ENCODE results near the gene CYP3A7. TPM values are rescaled to one million over a fixed set of nuclear protein-coding genes. Genes with fewer than 3 reads are reported as not detected.

The CYP3A7 gene
- total and polyA plus RNA-seq, 2 of the 4 experiments (the other 2 are of a cell fraction), result not detected

GRCh38 chr7:99755085-99755484, 20.1 kb upstream of the CYP3A7 start:
- Histone ChIP-seq H3K9ac (ENCODE audit: low read depth, low read length) (no peak overlapping the region), H3K4me2 (ENCODE audit: low read depth, low read length) (no peak overlapping the region), H4K8ac (ENCODE audit: low read depth in 2 of 2, low read length in 2 of 2) (no peak overlapping the region), H3K56ac (ENCODE audit: extremely low read depth, insufficient read depth, low read length) (no peak overlapping the region), H2AFZ (replicated peaks; ENCODE audit: low read length, poor library complexity) (no peak overlapping the region), H3K14ac (replicated peaks; ENCODE audit: low read depth, low read length) (no peak overlapping the region), H2BK20ac (ENCODE audit: low read depth, low read length) (no peak overlapping the region), H2BK120ac (ENCODE audit: low read depth, low read length) (no peak overlapping the region), H3K9me3 (ENCODE audit: control insufficient read depth, insufficient read depth, low read length) (no peaks in the 10 kb centered on the region), H4K91ac (ENCODE audit: insufficient read depth, low read depth, low read length) (no peak overlapping the region), H3K9me1 (ENCODE audit: insufficient read depth, low read length) (no peaks in the 10 kb centered on the region), H3K36me3 (ENCODE audit: control insufficient read depth, insufficient read depth, low read length) (no peaks in the 10 kb centered on the region), H3K4me3 (ENCODE audit: insufficient read depth, low read depth, low read length) (no peak overlapping the region), H3K4ac (ENCODE audit: low read depth, low read length) (no peak overlapping the region), H4K5ac (ENCODE audit: low read depth, low read length) (no peak overlapping the region), H3K27ac (ENCODE audit: insufficient read depth, low read length) (no peak overlapping the region), H3K79me1 (ENCODE audit: low read depth in 1 of 2, low read length in 2 of 2) (no peaks in the 10 kb centered on the region), H2AK5ac (ENCODE audit: low read depth, low read length) (no peak overlapping the region), H4K20me1 (ENCODE audit: insufficient read depth, low read length) (no peaks in the 10 kb centered on the region), H3K23ac (ENCODE audit: low read depth, low read length) (no peak overlapping the region), H3K4me1 (ENCODE audit: control insufficient read depth, insufficient read depth, low read length) (no peaks in the 10 kb centered on the region), H2BK5ac (ENCODE audit: low read depth, low read length, poor library complexity, severe bottlenecking) (no peak overlapping the region), H2AK9ac (replicated peaks; ENCODE audit: low read depth, low read length, poor library complexity) (no peak overlapping the region), H3K27me3 (ENCODE audit: control insufficient read depth, insufficient read depth, low read length) (no peaks in the 10 kb centered on the region; the same call in 1 of the 2 replicates), H2BK15ac (ENCODE audit: low read depth, low read length) (no peak overlapping the region), H3K18ac (ENCODE audit: low read depth, low read length) (no peak overlapping the region)
- ChIA-PET POLR2A (ENCODE audit: unreplicated experiment) (no interaction called here), CTCF (no interaction called here)
- intact Hi-C loops (cut with micrococcal nuclease), result no loop called here
- WGBS, 2 experiments (ENCODE audit: extremely low coverage in 2 of 2, insufficient read length in 1 of 2), result no CpG with 5 or more reads among the region's 1 CpG
- TF ChIP-seq ELK1 (IDR thresholded peaks at IDR 0.05; ENCODE audit: borderline replicate concordance, low read depth, low read length) (no peak), SMC3 (IDR thresholded peaks at IDR 0.05; ENCODE audit: low read depth, low read length) (no peak), USF2 (IDR thresholded peaks at IDR 0.05; ENCODE audit: low read depth, low read length) (no peak), BHLHE40 (IDR thresholded peaks at IDR 0.05; ENCODE audit: low read depth, low read length) (no peak), CEBPB (IDR thresholded peaks at IDR 0.05; ENCODE audit: low read depth, low read length) (no peak), POLR2A (IDR thresholded peaks at IDR 0.05; ENCODE audit: low read depth, low read length) (no peak), MAFK (IDR thresholded peaks at IDR 0.05; ENCODE audit: low read depth, low read length) (no peak), CHD1 (IDR thresholded peaks at IDR 0.05; ENCODE audit: low read depth, low read length) (no peak), MAZ (IDR thresholded peaks at IDR 0.05; ENCODE audit: borderline replicate concordance, low read depth, low read length) (no peak), RCOR1 (IDR thresholded peaks at IDR 0.05; ENCODE audit: insufficient replicate concordance, low read length) (no peak), RAD21 (IDR thresholded peaks at IDR 0.05; ENCODE audit: low read length) (no peak), FOS (IDR thresholded peaks at IDR 0.05; ENCODE audit: low read depth, low read length) (no peak), NFE2L2 (IDR thresholded peaks at IDR 0.05; ENCODE audit: low read depth, low read length) (no peak), RFX5 (IDR thresholded peaks at IDR 0.05; ENCODE audit: low read depth, low read length) (no peak), MXI1 (IDR thresholded peaks at IDR 0.05; ENCODE audit: borderline replicate concordance, low read depth, low read length) (no peak), CTCF (conservative IDR thresholded peaks at IDR 0.05; ENCODE audit: low read depth, low read length) (no peak)
- dilution Hi-C loops (cut with HindIII; ENCODE audit: low sequenced_read_pairs, unreplicated experiment), result no loop called here
- in situ Hi-C loops (cut with MboI; ENCODE audit: low sequenced_read_pairs), result no loop called here
- ATAC-seq (ENCODE audit: low read depth) (no peak), DNase-seq (no peak)
- no TSS peak for BruUV-seq (replicated peaks)

Measured in IMR-90 (cell line).